ENCODE data around the gene LGI1.

LGI1 gene

DNA sequence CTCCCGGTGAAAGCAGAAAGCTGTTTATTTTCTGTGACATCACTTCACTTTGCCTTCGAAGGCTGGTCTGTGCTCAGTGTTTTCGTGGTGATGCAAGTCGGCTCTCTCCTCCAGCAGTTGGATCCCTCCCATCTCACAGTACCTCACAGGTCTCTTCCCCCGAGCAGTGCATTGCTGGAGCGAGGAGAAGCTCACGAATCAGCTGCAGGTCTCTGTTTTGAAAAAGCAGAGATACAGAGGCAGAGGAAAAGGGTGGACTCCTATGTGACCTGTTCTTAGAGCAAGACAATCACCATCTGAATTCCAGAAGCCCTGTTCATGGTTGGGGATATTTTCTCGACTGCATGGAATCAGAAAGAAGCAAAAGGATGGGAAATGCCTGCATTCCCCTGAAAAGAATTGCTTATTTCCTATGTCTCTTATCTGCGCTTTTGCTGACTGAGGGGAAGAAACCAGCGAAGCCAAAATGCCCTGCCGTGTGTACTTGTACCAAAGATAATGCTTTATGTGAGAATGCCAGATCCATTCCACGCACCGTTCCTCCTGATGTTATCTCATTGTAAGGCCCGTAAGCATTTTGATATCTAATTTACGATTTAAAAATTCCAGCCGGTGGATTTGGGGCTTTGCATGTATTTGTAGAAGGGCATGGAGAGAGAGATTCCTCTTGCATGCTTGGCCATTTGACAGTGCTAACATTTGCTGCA lies at the start of gene LGI1:
TSS of gene LGI1 (plus strand) at position 136 of the 707 bp plus-strand sequence. CDS start at position 345, 209 bp downstream.
- no peak for DNase-seq (ENCODE audit: low read depth in 2 of 2)

DNA sequence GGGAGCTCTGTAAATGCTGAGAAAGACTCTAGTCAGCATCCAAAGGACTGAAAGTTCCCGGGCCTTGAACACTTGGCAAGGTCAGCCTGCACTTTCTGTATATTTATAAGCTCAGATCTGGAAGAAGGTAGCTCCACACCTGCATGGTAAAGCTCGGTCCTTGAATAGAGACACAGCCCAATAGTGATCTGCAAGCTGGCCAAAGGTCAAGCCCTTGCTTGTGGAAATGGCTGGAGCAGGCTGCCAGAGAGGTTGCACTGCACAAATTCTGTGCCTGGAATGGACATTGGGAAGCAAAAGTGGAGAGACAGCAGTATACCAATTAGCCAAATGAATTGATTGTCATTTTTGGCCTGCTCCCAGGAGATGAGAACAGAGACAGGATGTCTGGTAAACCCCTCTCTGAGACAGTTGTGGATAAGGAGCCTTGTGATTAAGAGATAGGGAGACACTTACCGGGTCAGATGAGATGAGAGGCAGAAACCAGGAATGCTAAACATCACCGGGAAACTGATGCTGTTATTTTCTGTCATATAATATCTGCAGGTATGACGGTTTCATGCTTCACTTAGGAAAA lies 47.3 kb upstream of the LGI1 start:
- DNase-seq (ENCODE audit: low read depth in 2 of 2), result no peak

GRCh38 chr10:93711891-93712290 lies 45.8 kb upstream of the LGI1 start:
- no peak for DNase-seq (ENCODE audit: low read depth in 2 of 2)

DNA sequence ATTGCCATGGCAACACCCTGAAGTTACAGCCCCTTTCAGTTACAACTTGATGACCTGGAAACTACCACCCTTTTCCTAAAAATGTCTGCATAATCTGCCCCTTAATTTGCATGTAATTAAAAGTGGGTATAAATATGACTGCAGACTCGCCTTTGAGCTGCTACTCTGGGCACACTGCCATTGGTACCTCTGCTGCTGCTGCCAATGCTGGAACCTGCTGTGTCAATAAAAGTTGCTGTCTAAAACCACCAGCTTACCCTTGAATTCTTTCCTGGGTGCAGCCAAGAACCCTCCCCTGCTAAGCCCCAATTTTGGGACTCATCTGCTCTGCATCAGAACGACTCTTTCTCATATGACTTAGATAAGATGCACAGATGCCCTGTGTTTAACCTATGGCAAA lies 45.1 kb upstream of the LGI1 start:
- DNase-seq (ENCODE audit: low read depth in 2 of 2), result no peak

DNA sequence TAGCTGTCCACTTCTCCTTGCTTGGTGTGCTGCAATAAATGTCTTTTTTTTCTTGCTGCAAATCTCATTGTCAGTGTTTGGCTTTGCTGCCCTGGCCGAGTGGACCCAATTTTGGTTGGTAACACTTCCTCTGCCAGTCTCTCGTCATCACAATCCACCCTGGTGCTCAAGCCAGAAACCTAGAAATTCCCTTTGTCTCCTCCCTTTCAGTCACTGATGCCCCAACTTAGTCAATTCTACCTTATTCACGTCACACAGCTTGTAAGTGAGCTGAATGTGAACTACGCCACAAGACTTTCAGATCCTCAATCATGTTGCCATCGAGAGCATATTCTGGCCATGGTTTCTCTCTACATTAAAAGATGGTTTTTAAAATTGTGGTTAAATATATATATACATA lies 42.4 kb upstream of the LGI1 start:
- DNase-seq (ENCODE audit: low read depth in 2 of 2), result no peak

DNA sequence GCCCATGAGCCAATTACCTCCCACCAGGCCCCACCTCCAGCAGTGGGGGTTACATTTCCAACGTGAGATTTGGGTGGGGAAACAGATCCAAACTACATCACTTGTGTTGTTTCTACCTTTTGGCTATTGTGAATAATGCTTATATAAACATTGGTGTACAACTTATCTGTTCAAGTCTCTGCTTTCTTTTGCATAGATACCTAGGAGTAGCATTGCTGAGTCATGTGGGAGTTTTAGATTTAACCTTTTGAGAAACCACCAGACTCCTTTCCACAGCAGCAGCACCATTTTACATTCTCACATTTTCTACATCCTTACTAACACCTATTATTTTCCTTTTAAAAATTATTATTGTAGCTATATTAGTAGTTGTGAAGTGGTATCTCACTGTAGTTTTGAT lies 41.0 kb upstream of the LGI1 start:
- no peak for DNase-seq (ENCODE audit: low read depth in 2 of 2)

- DNase-seq (ENCODE audit: low read depth in 2 of 2), result no peak
Observed at GRCh38 chr10:93718937-93719725, 38.6 kb upstream of the LGI1 start.

DNA sequence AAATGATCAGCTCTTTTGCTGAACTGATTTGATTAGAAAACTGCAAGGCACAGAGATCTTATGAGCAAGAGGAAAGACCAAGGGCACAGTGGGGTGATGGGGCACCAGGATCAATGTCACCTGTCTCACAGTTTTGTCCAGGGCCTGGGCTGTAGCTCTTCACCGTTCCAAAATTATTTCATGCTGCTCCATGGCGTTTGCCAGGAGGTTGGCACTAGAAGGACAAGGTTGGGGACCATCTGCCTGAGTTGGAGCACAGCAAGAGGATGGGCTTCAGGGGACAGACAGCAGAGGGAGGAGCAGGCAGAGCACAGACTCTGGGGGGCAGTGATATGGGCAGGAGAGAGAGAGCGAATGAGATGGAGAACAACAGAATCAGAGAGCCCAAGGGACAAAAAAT lies 37.8 kb upstream of the LGI1 start:
- no peak for DNase-seq (ENCODE audit: low read depth in 2 of 2)

DNA sequence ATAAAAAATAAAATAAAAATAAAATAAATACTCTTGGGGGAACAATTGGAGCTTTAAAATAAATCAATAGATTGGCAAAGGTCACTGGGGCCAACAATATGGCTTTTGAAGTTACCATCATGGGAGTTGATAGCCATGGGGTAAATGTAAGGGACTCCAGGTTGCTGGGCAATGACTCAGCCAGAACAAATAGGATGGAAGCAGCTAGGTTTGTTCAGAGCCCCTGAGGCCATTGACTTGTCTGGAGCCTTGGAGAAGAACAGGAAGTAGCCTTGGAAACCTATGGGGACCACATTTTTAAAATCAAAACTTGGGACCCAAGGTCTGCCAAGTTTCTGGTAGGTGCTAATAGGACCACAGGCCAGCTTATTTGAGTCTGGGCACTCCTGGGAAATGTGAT lies 35.2 kb upstream of the LGI1 start:
- no peak for DNase-seq (ENCODE audit: low read depth in 2 of 2)

DNA sequence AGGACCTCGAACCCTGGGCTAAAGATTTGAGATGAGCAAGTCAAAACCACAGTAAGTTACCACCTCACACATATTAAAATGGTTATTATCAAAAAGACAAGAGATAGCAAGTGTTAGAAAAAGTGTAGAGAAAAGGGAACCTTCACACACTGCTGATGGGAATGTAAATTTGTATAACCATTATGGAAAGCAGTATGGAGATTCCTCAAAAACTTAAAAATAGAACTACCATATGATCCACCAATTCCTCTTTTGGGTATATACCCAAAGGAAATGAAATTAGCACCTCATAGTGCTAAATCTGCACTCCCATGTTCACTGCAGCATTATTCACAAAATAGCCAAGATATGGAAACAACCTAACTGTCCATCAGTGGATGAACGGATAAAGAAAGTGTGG lies 34.6 kb upstream of the LGI1 start:
- no peak for DNase-seq (ENCODE audit: low read depth in 2 of 2)

GRCh38 chr10:93726024-93726423 lies 31.7 kb upstream of the LGI1 start:
- no peak for DNase-seq (ENCODE audit: low read depth in 2 of 2)

GRCh38 chr10:93741367-93741766 lies 16.4 kb upstream of the LGI1 start:
- no peak for DNase-seq (ENCODE audit: low read depth in 2 of 2)

GRCh38 chr10:93742633-93743349 lies 14.9 kb upstream of the LGI1 start:
- no peak for DNase-seq (ENCODE audit: low read depth in 2 of 2)

- DNase-seq (ENCODE audit: low read depth in 2 of 2), result no peak
Observed at GRCh38 chr10:93745408-93746065, 12.2 kb upstream of the LGI1 start.

DNA sequence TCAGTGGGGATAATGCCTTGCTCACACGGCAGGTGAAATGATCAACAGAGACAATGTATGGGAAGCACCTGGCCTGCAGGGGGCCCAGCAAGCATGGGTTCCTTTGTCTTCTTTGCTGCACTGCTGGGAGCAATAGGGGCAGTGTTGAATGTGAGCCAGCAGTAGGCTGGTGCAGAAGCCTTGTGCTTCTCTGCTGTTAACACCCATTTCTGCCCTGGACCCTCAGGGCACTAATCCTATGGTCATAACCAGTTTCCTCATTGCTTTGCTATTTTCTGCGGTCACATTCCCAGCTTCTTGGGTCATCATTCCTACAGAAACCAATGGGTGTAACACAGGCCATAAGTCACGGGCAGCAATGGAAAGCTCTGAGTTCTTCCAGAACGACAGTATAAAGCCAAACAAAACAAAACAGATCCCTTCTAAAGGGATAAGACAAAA lies 10.9 kb upstream of the LGI1 start:
- no peak for DNase-seq (ENCODE audit: low read depth in 2 of 2)

DNA sequence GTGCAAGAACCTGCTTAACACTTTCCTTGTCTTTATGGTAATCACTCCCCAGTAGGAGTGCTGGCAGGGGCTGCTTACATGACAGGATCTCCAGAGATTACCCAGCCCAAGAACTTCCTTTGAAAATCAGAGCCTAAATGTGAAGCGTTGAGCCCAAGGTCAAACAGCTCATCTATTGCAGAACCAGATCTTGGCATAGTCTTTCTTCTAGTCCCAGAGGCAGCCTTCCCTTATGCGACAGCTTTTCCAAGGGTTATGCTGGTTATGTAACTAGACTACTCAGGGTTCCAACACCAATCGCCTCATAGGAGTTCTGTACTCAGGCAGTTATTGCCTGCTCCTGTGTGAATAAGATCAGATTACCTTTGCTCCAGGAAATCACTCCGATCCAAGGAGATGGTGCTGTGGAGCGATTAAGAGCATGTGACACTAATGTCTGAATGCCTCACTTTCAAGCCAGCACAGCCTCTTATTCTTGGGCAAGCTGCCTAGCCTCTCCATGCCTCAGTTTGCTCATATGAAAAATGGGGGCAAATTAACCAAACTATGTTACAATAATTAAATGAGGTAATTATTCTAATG lies 8.4 kb upstream of the LGI1 start:
- no peak for DNase-seq (ENCODE audit: low read depth in 2 of 2)

DNA sequence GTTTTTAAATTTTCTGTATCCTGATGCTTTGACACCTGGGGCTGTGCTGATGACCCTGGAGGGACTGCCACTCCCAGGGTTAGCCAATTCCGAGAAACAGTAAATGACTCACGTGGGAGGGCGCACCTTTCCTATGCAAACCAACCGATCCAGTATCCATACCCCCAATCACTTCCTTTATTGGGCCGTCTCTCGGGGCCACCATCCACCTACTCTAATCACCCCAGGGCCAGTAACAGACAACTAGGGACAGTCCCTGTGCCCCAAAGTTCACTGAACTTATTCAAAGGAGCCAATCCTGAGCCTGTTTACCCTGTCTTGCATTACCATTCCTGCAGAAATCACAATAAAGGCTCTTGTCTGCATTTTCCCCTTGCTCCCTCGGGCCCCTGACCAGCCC lies 6.6 kb upstream of the LGI1 start:
- DNase-seq (ENCODE audit: low read depth in 2 of 2), result no peak

DNA sequence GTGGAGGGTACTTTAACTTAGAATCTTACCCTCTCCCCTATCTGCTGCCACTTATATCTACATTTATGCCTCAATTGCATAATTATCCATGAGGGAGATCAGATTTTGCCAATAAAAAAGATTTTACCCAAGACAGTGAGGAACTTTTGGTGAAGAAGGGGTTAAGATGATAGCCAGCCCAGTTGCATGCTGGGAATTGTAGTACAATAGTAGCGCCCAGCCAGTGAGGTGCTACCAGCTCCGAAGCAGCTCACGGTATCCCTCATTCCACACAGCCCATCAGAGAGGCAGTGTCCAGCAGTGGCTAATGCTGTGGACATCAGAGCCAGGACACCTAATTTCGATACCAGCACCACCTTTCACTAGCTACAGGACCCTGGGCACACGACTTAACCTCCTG lies 5.9 kb upstream of the LGI1 start:
- no peak for DNase-seq (ENCODE audit: low read depth in 2 of 2)

GRCh38 chr10:93752761-93753160 lies 5.0 kb upstream of the LGI1 start:
- DNase-seq (ENCODE audit: low read depth in 2 of 2), result no peak

GRCh38 chr10:93753621-93754250 lies 4.0 kb upstream of the LGI1 start:
- no peak for DNase-seq (ENCODE audit: low read depth in 2 of 2)

GRCh38 chr10:93754761-93755160 lies 3.0 kb upstream of the LGI1 start:
- no peak for DNase-seq (ENCODE audit: low read depth in 2 of 2)
